CD4-positive, alpha-beta T cell treated with Interleukin-21 for 1 hour (primary cell): ENCODE results near the gene STPG2.

Experiments used
- DNase-seq: peaks from one replicate; pipeline ENCODE4 v3.0.0-alpha.2; 2020

STPG2 gene

GRCh38 chr4:98143001-98143899 lies at the start of gene STPG2:
TSS of gene STPG2 (minus strand) at chr4:98143476.
- peak; percentile 94 for DNase-seq

- DNase-seq: no peak
Measured at GRCh38 chr4:98185279-98185678, 42.0 kb upstream of the STPG2 start.

GRCh38 chr4:98181809-98182208 lies 38.5 kb upstream of the STPG2 start:
- DNase-seq: no peak

- DNase-seq: no peak
Measured at GRCh38 chr4:98179951-98180350, 36.7 kb upstream of the STPG2 start.

- no peak for DNase-seq
Measured at GRCh38 chr4:98176531-98176930, 33.3 kb upstream of the STPG2 start.

- no peak for DNase-seq
Measured at GRCh38 chr4:98170035-98170434, 26.8 kb upstream of the STPG2 start.

GRCh38 chr4:98166731-98167041 lies 23.4 kb upstream of the STPG2 start:
- DNase-seq: no peak

- DNase-seq: no peak
Measured at GRCh38 chr4:98166025-98166730, 22.9 kb upstream of the STPG2 start.

- no peak for DNase-seq
Measured at GRCh38 chr4:98162696-98163095, 19.4 kb upstream of the STPG2 start.

GRCh38 chr4:98151145-98151924 lies 8.1 kb upstream of the STPG2 start:
- peak; percentile 12 for DNase-seq

GRCh38 chr4:98150092-98150761 lies 7.0 kb upstream of the STPG2 start:
- no peak for DNase-seq

- no peak for DNase-seq
Measured at GRCh38 chr4:98148856-98149255, 5.6 kb upstream of the STPG2 start.

- DNase-seq: no peak
Measured at GRCh38 chr4:98126141-98126540, 17.1 kb downstream of the STPG2 start.

- DNase-seq: no peak
Measured at GRCh38 chr4:98125585-98125984, 17.7 kb downstream of the STPG2 start.

GRCh38 chr4:98117363-98117762 lies 25.9 kb downstream of the STPG2 start:
- DNase-seq: no peak

GRCh38 chr4:98113012-98113411 lies 30.3 kb downstream of the STPG2 start:
- DNase-seq: peak; percentile 3

GRCh38 chr4:98110929-98111328 lies 32.3 kb downstream of the STPG2 start:
- DNase-seq: no peak

- no peak for DNase-seq
Measured at GRCh38 chr4:98110214-98110613, 33.1 kb downstream of the STPG2 start.

- no peak for DNase-seq
Measured at GRCh38 chr4:98102660-98103059, 40.6 kb downstream of the STPG2 start.

- DNase-seq: no peak
Measured at GRCh38 chr4:98101988-98102387, 41.3 kb downstream of the STPG2 start.

- no peak for DNase-seq
Measured at GRCh38 chr4:98098764-98099163, 44.5 kb downstream of the STPG2 start.

- no peak for DNase-seq
Measured at GRCh38 chr4:98094118-98094517, 49.2 kb downstream of the STPG2 start.

GRCh38 chr4:98093662-98094061 lies 49.6 kb downstream of the STPG2 start:
- no peak for DNase-seq
